Activated naive CD8-positive, alpha-beta T cell treated with anti-CD3 and anti-CD28 coated beads, Interleukin-2, amount 50 U/mL, for 24 hours (primary cell): ENCODE measurements around the gene DLGAP1.

Experiments
- ATAC-seq: fragments of 150-1000 bp; cut with Tn5 transposase; one replicate; pipeline ENCODE4 v1.10.0; 2021
- DNase-seq: peaks from one replicate; pipeline ENCODE4 v3.0.0; 2021
- H3K27ac Mint-ChIP-seq: one replicate; pipeline ENCODE4 v1.8.0; 2021; ENCODE audit warnings: mild to moderate bottlenecking, mixed read lengths
- H3K27me3 Mint-ChIP-seq: one replicate; pipeline ENCODE4 v1.8.0; 2021; ENCODE audit warnings: mixed read lengths
- H3K36me3 Mint-ChIP-seq: one replicate; pipeline ENCODE4 v1.8.0; 2021; ENCODE audit warnings: low read depth, mixed read lengths
- H3K4me1 Mint-ChIP-seq: one replicate; pipeline ENCODE4 v1.8.0; 2021; ENCODE audit warnings: mixed read lengths
- H3K4me3 Mint-ChIP-seq: one replicate; pipeline ENCODE4 v1.8.0; 2021; ENCODE audit warnings: mild to moderate bottlenecking, moderate library complexity, mixed read lengths
- H3K9me3 Mint-ChIP-seq: one replicate; pipeline ENCODE4 v1.8.0; 2021; ENCODE audit warnings: mixed read lengths

The DLGAP1 gene

DNA sequence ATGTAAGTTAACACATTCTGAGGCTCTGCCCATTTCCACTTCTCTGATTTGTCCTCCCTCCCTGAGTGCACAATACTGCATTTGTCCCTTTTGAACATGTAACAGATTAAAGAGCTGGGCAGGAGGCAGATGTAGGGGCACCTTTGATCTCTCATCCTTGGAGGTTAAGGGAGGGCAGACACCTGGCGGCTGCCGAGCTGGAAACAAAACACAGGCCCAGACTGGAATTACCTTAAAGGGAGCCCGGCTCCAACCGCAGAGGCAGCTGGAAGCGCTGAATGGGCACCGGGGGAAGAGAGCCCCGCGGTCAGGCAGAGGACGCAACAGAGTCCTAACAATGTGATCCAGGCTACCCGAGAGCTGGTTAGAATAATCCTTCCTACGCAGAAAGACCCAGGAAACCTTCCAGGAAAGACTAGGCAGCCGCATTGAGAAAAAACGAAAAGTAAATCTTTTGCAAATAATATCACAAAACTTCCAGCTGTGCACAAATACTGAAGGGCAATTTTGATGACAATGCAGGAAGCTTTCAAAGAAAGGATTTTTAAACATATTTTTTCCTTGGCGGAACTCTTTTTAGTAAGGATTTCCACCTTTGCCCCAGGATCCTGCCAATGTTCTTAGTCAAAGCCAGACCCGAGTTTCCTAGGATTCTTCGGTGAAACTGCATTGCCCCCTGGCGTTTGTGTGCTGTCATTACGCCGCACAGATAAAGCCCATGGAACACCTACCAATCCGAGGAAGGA, 789.2 kb downstream of the DLGAP1 start:
- DNase-seq (peak; percentile 78), ATAC-seq (peak; percentile 74)
- H3K4me1 Mint-ChIP-seq, result peaks cover 27% of the 10 kb centered on the region
- H3K27ac Mint-ChIP-seq, result no peak overlapping the region
- H3K4me3 Mint-ChIP-seq, result peak overlapping the region; percentile 22
- H3K9me3 Mint-ChIP-seq, result no peaks in the 10 kb centered on the region
- no peaks in the 10 kb centered on the region for H3K36me3 Mint-ChIP-seq
- H3K27me3 Mint-ChIP-seq, result no peaks in the 10 kb centered on the region

DNA sequence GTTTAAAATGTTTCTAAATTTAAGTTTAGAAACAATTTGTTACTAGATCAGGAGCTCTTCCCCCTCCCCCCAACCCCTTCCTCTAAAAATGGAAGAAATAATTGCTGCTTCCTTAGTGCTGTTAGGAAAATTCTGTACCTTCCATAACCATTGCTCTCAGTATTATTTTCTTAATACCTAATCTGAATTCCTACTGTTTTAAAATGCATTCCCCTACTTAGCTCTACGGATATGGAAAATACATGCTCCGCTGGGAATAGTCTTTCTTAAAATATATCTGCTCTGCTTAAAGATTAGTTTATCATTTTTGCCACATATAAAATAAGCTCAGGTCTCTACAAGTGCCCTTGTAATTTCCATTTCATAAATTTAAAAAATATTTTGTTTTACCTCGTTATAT, 789.9 kb downstream of the DLGAP1 start:
- H3K9me3 Mint-ChIP-seq, result no peaks in the 10 kb centered on the region
- DNase-seq (no peak), ATAC-seq (no peak)
- H3K36me3 Mint-ChIP-seq, result no peaks in the 10 kb centered on the region
- H3K4me3 Mint-ChIP-seq, result no peak overlapping the region
- no peak overlapping the region for H3K27ac Mint-ChIP-seq
- H3K4me1 Mint-ChIP-seq, result peaks cover 33% of the 10 kb centered on the region
- no peaks in the 10 kb centered on the region for H3K27me3 Mint-ChIP-seq

DNA sequence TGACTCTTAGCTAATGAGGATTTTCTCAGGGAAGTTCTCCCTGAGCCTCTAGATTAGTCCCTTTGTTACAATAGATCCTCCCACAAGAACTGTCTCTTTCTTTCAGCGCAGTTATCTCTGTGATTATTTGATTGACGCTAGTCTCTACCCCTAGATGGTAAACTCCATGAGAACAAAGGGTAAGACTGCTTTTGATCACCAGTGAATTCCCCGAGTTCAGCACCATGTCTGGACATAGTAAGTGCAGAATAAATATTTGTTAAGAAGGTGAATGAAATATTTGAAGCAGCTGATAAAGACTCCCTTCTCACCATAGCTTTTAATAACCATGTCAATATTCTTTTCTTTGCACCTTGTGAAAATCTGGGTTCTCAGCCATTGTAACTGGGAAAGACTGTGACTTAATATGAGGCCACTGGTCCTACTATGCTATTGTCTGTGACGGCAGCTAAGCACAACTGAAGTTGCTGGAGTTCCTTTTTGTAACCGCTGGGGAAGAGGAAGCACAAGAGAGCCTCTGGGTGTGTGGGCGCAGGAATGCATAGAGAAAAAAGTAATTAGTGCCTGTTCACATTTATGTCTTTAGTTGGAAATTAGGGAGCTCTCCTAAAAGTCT, 790.4 kb downstream of the DLGAP1 start:
- H3K9me3 Mint-ChIP-seq, result no peaks in the 10 kb centered on the region
- no peak overlapping the region for H3K27ac Mint-ChIP-seq
- no peaks in the 10 kb centered on the region for H3K27me3 Mint-ChIP-seq
- H3K4me3 Mint-ChIP-seq, result no peak overlapping the region
- no peaks in the 10 kb centered on the region for H3K36me3 Mint-ChIP-seq
- DNase-seq (no peak), ATAC-seq (no peak)
- H3K4me1 Mint-ChIP-seq, result peaks cover 33% of the 10 kb centered on the region

DNA sequence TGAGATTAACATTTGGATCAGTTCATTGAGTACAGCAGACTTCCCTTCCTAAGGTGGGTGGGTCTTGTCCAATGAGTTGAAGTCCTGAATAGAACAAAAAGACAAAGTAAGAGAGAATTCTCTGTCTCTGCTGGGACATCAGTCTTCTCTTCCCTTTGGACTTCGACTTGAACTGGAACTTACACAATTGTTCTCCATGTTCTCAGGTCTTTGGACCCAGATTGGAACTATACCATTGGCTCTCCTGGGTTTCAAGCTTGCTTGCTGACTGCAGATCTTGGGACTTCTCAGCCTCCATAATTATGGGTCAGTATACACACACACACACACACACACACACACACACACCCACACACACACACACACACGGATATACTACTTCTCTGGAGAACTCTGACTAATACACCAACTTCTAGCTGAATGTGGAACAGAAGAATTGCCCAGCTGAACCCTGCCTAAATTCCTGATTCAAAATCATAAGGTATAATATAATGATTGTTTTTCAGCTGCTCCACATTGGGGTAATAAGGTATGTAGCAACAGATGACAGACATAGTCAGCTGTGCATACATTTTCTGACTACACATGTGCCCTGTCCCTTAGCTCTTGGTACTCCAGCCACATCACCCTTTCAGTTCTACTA, 791.1 kb downstream of the DLGAP1 start:
- Mint-ChIP-seq H3K9me3 (no peaks in the 10 kb centered on the region), H3K27me3 (no peaks in the 10 kb centered on the region), H3K36me3 (no peaks in the 10 kb centered on the region), H3K4me1 (peaks cover 33% of the 10 kb centered on the region), H3K4me3 (no peak overlapping the region), H3K27ac (no peak overlapping the region)
- ATAC-seq (no peak), DNase-seq (no peak)

DNA sequence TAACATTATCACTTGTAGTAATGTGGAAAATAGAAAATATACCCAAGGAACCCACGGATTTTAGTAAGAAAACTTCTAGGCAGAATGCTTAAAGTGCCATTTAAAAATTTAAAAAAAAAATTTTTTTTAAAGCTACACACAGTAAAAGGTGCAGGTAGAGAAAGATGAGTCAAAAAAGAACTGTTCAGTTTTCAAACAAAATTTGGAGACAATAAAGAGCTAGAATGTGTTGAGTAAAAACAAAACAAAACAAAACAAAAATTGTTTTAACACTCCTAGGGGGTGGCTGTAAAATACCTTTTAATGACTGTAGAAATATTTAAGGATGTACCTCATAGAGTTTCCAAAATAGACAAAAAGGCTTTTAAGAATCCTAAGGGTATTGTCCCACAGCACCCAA, 793.1 kb downstream of the DLGAP1 start:
- no peak overlapping the region for H3K27ac Mint-ChIP-seq
- no peaks in the 10 kb centered on the region for H3K36me3 Mint-ChIP-seq
- H3K27me3 Mint-ChIP-seq, result no peaks in the 10 kb centered on the region
- DNase-seq, result no peak
- H3K9me3 Mint-ChIP-seq, result no peaks in the 10 kb centered on the region
- peaks cover 33% of the 10 kb centered on the region for H3K4me1 Mint-ChIP-seq
- ATAC-seq, result no peak
- no peak overlapping the region for H3K4me3 Mint-ChIP-seq

DNA sequence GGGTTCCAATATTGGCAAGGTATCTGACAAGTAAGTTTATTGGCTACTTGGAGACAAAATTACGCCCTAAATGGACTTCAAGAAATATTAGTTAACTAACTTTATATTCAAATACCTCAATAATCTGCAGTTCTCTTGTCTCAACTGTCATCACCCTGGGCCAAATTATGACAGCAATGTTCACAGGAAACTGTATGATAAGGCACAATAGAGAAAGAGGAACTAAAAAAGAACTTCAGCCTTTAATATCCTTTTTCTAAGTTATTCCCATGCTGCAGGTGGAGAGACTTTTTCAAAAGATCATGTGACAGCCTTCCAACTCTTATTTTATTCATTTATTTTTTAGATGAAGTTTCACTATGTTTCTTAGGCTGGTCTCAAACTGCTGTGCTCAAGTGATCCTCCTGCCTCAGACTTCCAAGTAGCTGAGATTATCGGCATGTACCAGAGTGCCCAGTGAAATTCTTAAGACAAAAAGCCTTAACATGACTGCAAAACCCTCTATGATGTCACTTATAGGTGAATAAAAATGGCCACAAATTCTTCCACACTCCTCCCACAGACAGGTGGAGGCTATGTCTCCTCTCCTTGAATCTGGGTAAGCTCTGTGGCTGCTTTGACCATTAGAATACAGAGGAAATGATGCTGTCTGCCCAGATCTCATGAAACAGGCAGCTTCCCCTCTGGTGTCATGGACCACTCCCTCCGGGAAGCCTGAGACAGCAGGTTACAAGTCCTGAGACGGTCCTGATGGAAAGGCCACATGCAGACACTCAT, 794.2 kb downstream of the DLGAP1 start:
- Mint-ChIP-seq H3K4me3 (no peak overlapping the region), H3K27me3 (no peaks in the 10 kb centered on the region), H3K36me3 (no peaks in the 10 kb centered on the region), H3K9me3 (no peaks in the 10 kb centered on the region), H3K27ac (peak overlapping the region; percentile 53), H3K4me1 (peaks cover 29% of the 10 kb centered on the region)
- ATAC-seq (no peak), DNase-seq (no peak)

DNA sequence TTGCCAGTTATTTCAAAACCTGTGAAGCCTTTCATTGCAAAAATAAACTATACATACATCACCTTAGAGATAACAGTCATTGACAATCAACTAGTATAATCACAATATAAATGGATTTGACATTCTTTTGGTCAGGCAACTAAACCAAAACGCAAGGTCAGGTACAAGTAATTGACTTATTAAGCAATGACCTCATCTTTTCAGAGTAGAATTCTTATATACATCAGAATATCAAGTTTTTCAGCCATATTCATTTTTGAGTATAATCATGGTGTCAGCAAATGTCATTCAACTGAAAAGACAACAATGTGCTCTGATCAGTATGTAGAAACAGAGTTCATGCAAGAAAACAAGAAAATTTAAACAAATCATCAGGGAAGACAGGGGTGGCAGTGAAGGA, 796.6 kb downstream of the DLGAP1 start:
- H3K9me3 Mint-ChIP-seq, result no peaks in the 10 kb centered on the region
- H3K4me1 Mint-ChIP-seq, result peaks cover 34% of the 10 kb centered on the region
- no peaks in the 10 kb centered on the region for H3K36me3 Mint-ChIP-seq
- no peak overlapping the region for H3K27ac Mint-ChIP-seq
- H3K27me3 Mint-ChIP-seq, result no peaks in the 10 kb centered on the region
- ATAC-seq, result no peak
- H3K4me3 Mint-ChIP-seq, result no peak overlapping the region
- no peak for DNase-seq

DNA sequence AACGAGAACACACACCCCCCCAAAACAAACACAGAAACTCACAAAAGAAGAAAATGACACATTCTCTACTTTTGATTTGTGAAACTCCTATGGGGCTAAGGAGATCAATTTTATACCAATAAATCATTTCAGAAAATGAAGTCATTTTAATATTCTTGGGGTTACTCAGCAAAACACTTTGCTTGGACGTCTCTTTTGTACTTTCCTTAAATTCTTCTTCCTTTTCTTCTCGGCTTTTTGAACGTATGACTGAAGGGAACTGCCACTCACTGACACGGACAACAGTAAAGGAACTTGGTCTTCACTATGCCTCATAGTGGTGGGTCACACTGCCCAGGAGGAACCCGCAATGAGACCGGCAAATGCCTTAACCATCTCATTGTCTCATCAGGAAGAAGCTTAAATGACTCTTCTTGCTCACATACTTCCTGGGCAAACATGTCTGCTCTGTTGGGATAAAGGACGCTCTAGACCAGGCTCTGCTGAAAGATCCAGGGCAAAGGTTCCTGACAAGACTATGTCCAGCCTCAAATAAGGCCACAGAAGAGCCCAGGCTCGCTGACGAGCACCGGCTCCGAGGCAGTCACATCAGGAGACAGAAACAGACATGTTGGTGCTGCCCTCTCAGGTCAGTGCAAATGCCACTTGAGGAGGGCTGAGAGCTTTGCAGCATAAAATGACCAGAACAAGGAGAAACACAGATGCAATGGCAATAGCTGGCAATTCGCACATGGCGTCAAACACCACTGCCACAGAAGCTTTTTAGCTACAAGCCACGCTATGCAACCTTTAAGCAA, 799.7 kb downstream of the DLGAP1 start:
- H3K9me3 Mint-ChIP-seq, result no peaks in the 10 kb centered on the region

DNA sequence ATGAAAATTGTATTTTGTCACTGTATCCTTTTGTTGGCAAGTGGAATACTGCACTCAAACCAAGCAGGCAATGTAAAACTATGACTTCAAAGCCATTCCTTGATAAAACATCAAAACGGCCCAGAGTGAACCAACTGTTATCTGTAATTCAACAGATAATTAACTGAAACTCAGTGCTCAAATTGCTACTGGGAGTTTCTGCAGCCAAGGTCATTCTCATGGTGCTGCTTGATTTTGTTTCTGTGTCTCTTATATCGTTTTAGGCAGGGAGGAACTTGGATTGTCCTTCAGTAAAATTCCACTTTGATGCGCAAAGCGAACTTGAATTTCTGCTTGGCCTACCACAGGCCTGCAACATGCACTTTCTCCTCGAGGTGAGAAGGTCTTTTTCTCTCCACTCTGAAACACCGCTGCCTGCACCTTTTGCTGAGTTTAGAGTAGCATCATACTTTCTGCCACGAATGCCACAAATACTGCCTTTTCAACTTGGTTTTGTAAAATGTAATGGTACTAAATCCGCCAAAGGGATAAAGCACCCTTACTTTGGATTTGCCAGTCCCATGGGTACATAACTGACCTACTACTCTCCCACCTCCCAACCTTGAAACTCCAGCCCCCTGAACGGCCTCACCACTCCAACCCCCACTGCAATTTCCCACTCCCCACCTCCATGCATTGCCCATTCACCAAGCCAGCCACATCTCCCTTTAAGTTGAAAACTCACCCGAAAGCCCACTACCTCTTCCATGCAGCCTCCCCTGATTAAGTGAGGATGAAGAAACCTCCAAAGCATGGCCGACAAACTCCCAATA, 800.5 kb downstream of the DLGAP1 start:
- no peak for ATAC-seq
- Mint-ChIP-seq H3K27ac (peak overlapping the region; percentile 34), H3K4me3 (peak overlapping the region; percentile 0)

More for the DNA sequence above, 799.7 kb downstream of the DLGAP1 start:
- H3K27me3 Mint-ChIP-seq, result no peaks in the 10 kb centered on the region
- peak overlapping the region; percentile 0 for H3K4me3 Mint-ChIP-seq
- peaks cover 40% of the 10 kb centered on the region for H3K4me1 Mint-ChIP-seq
- peak overlapping the region; percentile 34 for H3K27ac Mint-ChIP-seq
- no peak for ATAC-seq
- H3K36me3 Mint-ChIP-seq, result peaks cover 4% of the 10 kb centered on the region
- no peak for DNase-seq

DNA sequence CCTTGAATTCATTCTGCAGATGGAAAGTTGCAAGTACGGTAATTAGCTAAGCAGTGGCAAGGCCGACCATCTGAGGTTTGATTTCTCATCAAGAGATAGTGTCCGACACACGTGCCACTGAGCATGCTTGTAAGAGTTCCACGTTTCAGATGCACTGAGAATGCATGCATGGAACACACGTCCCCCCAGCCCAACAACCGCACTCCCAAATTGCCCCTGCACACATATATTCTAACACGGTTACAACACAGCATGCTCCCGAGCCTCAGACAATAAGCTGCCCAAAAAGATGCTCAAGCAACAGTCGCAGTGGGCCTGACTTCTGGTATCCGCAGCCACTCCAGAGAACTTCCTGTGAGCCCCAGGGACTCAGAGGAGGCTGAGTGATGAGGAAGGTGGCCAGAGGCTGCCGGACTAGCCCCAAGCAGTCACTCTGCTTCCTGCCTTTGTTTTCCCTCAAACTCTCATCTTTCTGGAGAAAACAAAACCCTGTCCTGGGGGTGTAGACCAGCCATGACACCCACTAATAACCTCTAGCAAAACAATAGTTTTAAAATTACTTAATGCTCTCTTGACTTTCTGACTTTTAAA, 801.2 kb downstream of the DLGAP1 start:
- Mint-ChIP-seq H3K4me1 (peaks cover 47% of the 10 kb centered on the region), H3K4me3 (peak overlapping the region; percentile 24), H3K27me3 (no peaks in the 10 kb centered on the region), H3K36me3 (peaks cover 4% of the 10 kb centered on the region), H3K27ac (peak overlapping the region; percentile 99), H3K9me3 (no peaks in the 10 kb centered on the region)
- ATAC-seq (no peak), DNase-seq (no peak)

More for the DNA sequence above, 800.5 kb downstream of the DLGAP1 start:
- H3K4me1 Mint-ChIP-seq, result peaks cover 42% of the 10 kb centered on the region
- H3K9me3 Mint-ChIP-seq, result no peaks in the 10 kb centered on the region
- no peaks in the 10 kb centered on the region for H3K27me3 Mint-ChIP-seq
- H3K36me3 Mint-ChIP-seq, result peaks cover 4% of the 10 kb centered on the region
- no peak for DNase-seq

DNA sequence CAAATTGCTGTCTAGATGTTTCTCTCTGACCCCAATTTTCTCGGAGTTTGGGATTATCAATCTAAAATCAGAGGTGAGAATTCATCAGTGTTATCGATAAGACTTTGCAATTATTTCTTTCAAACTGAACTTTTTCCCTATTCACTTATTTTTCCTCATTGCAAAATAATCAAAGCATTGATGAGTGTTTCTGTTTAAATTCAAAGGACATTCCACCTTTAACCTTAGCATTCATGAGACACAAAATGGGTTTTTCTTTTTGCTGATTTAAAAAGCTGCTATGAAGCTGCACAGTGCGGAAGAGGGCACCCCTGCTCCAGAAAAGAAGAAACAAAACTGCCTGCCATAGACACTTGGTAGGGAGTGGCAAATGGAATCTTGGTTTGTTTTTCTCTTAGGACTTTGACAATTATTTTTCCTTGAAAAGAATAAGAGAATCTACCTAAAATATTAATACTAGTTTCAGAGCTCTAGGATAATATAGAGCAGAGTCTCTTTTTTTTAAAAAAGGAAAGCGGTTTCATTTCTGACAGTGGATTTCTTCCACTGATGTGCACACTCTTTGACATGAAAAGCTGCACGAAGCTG, 801.8 kb downstream of the DLGAP1 start:
- H3K4me1 Mint-ChIP-seq, result peaks cover 51% of the 10 kb centered on the region
- ATAC-seq (no peak), DNase-seq (no peak)
- no peaks in the 10 kb centered on the region for H3K9me3 Mint-ChIP-seq
- peak overlapping the region; percentile 47 for H3K4me3 Mint-ChIP-seq
- peak overlapping the region; percentile 99 for H3K27ac Mint-ChIP-seq
- peaks cover 4% of the 10 kb centered on the region for H3K36me3 Mint-ChIP-seq
- no peaks in the 10 kb centered on the region for H3K27me3 Mint-ChIP-seq

DNA sequence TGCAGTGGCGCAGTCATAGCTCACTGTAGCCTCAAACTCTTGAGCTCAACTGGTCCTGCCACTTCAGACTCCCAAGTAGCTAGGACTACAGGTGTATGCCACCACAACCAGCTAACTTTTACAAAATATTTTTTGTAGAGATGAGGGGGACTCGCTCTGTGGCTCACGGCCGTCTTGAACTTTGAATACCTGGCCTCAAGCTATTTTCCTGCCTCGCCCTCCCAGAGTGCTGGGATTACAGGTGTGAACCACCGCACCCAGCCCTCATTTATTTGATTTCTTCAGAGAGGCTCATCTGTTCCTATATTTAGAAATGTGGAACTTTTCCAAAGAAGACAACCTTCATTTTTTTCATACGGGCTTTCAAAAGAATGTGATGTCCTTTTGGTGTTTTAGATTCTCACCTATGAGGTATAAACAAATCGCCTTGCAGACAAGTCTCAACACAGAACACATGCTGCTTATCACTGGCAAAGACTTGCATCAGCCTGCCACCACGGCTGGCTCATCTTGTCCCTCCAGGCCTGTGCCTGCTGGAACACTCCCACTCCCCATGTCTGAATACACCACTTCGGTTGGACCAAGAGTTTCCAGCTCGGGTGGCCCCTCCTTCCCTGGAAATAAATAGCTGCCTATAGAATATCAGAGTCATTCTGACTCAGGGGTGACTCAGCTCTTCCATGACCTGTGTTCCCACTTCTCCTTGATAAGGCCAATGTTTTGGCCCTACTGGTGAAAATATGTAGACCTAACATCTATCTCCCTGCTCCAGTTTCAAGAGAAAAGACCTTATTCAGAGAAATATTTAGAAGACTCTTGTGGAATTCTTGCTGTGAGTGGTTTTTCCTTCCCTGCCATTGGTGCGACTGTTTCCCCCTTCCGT, 802.5 kb downstream of the DLGAP1 start:
- peaks cover 51% of the 10 kb centered on the region for H3K4me1 Mint-ChIP-seq
- peak; percentile 99 for ATAC-seq
- peaks cover 4% of the 10 kb centered on the region for H3K36me3 Mint-ChIP-seq
- DNase-seq, result peak; percentile 82
- no peaks in the 10 kb centered on the region for H3K9me3 Mint-ChIP-seq
- H3K27me3 Mint-ChIP-seq, result no peaks in the 10 kb centered on the region
- peak overlapping the region; percentile 99 for H3K27ac Mint-ChIP-seq
- peak overlapping the region; percentile 47 for H3K4me3 Mint-ChIP-seq
